Muscle layer of colon (tissue), 2 donors: ENCODE measurements around the gene FLRT1.

Experiments used
- H3K27ac ChIP-seq: one replicate; pipeline ENCODE4 v1.7.0; 2013; ENCODE audit warnings: low read depth, mild to moderate bottlenecking, low read length, moderate library complexity
- H3K27me3 ChIP-seq, 2 donors: one replicate each; pipeline ENCODE4 v1.7.0; 2013; ENCODE audit warnings: low read length in 2 of 2, mild to moderate bottlenecking in 2 of 2; ENCODE audit not compliant: insufficient read depth in 2 of 2, control insufficient read depth in 1 of 2
- H3K36me3 ChIP-seq: one replicate; pipeline ENCODE4 v1.7.0; 2013; ENCODE audit warnings: mild to moderate bottlenecking, low read length; ENCODE audit not compliant: insufficient read depth
- H3K4me1 ChIP-seq: one replicate; pipeline ENCODE4 v1.7.0; 2013; ENCODE audit warnings: mild to moderate bottlenecking, low read length; ENCODE audit not compliant: insufficient read depth
- H3K4me3 ChIP-seq, 2 donors: one replicate each; pipeline ENCODE4 v1.7.0; 2013; ENCODE audit warnings: low read length in 2 of 2, low read depth in 1 of 2, mild to moderate bottlenecking in 1 of 2, moderate library complexity in 1 of 2
- H3K9ac ChIP-seq: one replicate; pipeline ENCODE4 v1.7.0; 2013; ENCODE audit warnings: low read length
- H3K9me3 ChIP-seq: one replicate; pipeline ENCODE4 v1.7.0; 2013; ENCODE audit warnings: mild to moderate bottlenecking, low read length
- donor health status: abdominal sarcoma.
- donor health status: Adenocarcinoma of cecum.

FLRT1 gene

GRCh38 chr11:64055077-64055476, 19.3 kb downstream of the FLRT1 start:
- Histone ChIP-seq H3K4me3 (no peak overlapping the region), H3K27ac (no peak overlapping the region), H3K36me3 (no peaks in the 10 kb centered on the region), H3K9ac (no peak overlapping the region), H3K4me1 (peaks cover 46% of the 10 kb centered on the region), H3K9me3 (no peaks in the 10 kb centered on the region), H3K27me3 (no peaks in the 10 kb centered on the region)

- Histone ChIP-seq H3K27ac (peak overlapping the region; percentile 55), H3K4me3 (no peak overlapping the region), H3K4me1 (peaks cover 55% of the 10 kb centered on the region), H3K36me3 (no peaks in the 10 kb centered on the region), H3K27me3 (no peaks in the 10 kb centered on the region), H3K9ac (peak overlapping the region; percentile 5), H3K9me3 (no peaks in the 10 kb centered on the region)
These were observed 20.6 kb downstream of the FLRT1 start for GRCh38 chr11:64056213-64056785.

DNA sequence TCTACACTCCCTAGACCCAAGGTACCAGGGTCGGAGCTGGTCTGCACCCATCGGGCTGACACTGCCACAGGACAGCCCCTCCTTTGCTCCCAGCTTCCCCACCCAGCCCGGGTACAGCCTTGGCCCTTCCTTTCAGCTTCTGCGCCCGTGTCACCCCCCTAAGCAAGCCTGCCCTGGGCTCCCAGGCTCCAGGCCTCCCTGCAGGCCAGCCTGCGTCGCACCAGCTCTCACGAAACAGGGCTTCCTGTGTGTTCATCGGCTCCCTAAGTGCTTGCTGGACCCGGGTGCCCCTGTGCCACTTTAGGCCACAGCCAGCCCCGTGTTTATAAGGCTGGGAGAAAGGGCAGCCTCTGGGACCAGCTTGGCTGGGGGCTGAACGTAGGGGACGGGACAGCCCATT, 21.1 kb downstream of the FLRT1 start:
- no peaks in the 10 kb centered on the region for H3K27me3 ChIP-seq
- H3K4me3 ChIP-seq = no peak overlapping the region
- H3K9me3 ChIP-seq = no peaks in the 10 kb centered on the region
- peaks cover 58% of the 10 kb centered on the region for H3K4me1 ChIP-seq
- H3K27ac ChIP-seq = peak overlapping the region; percentile 55
- peak overlapping the region; percentile 5 for H3K9ac ChIP-seq
- H3K36me3 ChIP-seq = no peaks in the 10 kb centered on the region

DNA sequence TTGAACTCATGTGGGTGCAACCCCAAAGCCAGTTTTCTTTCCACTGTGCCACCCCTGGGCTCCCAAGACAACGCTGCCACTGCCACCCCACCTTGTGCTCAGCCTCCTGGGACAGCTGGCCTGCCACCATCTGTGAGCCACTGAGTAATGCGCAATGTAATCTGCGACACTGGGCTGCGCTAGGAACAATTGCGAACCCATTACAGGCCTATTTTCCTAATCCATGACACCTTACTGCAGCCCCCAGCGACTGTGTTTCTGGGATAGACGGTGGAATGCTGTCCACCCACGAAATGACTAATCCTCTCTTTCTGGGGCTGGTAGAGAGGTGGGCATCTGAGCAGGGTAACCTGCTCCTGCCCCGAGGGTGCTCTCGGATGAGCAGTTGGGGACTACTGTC, 22.2 kb downstream of the FLRT1 start:
- Histone ChIP-seq H3K9me3 (no peaks in the 10 kb centered on the region), H3K4me3 (no peak overlapping the region), H3K27me3 (no peaks in the 10 kb centered on the region), H3K9ac (no peak overlapping the region), H3K36me3 (no peaks in the 10 kb centered on the region), H3K4me1 (peaks cover 58% of the 10 kb centered on the region), H3K27ac (peak overlapping the region; percentile 68)

DNA sequence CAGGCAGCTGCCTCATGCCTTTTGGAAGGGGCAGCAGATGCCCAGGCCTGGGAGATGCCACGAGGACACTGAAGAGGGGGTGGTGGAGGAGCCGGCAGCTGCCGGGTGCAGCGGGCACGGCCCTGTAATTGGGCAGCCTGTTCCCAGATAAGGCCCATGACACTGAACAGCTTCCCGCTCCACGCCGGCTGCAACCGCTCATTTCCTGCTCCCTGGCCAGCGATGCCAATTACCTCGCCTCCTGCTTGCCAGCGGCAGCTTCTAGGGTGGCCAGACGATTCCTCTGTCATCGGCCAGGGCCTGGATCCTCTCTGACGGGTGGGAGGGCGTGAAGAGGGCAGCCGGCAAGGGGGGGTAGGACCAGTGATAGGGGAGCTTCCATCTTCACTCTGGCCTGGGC, 22.8 kb downstream of the FLRT1 start:
- Histone ChIP-seq H3K27ac (peak overlapping the region; percentile 70), H3K36me3 (no peaks in the 10 kb centered on the region), H3K4me3 (no peak overlapping the region), H3K4me1 (peaks cover 58% of the 10 kb centered on the region), H3K9ac (no peak overlapping the region), H3K9me3 (no peaks in the 10 kb centered on the region), H3K27me3 (no peaks in the 10 kb centered on the region)

DNA sequence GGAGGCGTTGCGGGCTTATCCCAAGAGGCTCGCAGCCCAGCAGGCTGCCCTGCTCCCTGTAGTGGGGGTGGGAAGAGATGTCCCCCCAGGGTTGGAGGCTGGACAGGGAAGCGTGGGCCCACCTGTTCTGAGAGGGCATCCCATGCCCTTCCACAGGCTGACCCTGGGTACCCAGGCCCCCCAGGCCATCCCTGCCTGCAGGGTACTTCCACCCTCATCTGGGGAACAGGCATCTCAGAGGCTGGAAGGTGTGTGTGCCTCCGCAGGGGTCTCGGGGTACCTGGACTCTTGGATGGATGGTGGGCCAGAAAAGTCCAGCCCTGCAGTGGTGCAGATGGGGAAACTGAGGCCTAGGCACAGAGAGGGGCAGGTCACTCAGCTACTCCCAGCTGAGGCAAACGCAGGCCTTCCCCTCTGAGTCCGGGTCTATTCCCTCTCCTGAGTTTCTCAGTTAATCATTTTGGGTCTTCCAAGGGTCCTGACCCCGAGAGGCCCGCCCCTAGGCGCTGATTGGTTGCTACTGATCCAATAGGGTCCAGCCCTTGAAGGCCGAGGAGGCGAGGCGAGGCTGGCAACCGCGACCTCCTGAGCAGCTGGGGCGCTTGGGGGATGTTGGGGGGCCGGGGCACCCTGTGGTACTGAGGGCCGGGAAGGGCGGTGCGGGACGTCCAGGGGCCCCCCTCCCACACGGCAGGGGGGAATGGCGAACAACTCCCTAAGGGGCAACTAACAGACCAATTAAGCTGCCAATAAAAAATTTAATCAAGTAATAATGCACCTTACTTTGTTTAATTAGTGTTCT, 23.8 kb downstream of the FLRT1 start:
- Histone ChIP-seq H3K4me1 (peaks cover 57% of the 10 kb centered on the region), H3K4me3 (no peak overlapping the region), H3K27ac (peak overlapping the region; percentile 70), H3K36me3 (no peaks in the 10 kb centered on the region), H3K9ac (no peak overlapping the region), H3K9me3 (no peaks in the 10 kb centered on the region), H3K27me3 (no peaks in the 10 kb centered on the region)

GRCh38 chr11:64060263-64060860, 24.6 kb downstream of the FLRT1 start:
- peak overlapping the region; percentile 31 to 58 for H3K4me3 ChIP-seq
- peaks cover 49% of the 10 kb centered on the region for H3K4me1 ChIP-seq
- no peak overlapping the region for H3K9ac ChIP-seq
- H3K36me3 ChIP-seq = no peaks in the 10 kb centered on the region
- H3K9me3 ChIP-seq = no peaks in the 10 kb centered on the region
- H3K27ac ChIP-seq = no peak overlapping the region
- H3K27me3 ChIP-seq = no peaks in the 10 kb centered on the region

DNA sequence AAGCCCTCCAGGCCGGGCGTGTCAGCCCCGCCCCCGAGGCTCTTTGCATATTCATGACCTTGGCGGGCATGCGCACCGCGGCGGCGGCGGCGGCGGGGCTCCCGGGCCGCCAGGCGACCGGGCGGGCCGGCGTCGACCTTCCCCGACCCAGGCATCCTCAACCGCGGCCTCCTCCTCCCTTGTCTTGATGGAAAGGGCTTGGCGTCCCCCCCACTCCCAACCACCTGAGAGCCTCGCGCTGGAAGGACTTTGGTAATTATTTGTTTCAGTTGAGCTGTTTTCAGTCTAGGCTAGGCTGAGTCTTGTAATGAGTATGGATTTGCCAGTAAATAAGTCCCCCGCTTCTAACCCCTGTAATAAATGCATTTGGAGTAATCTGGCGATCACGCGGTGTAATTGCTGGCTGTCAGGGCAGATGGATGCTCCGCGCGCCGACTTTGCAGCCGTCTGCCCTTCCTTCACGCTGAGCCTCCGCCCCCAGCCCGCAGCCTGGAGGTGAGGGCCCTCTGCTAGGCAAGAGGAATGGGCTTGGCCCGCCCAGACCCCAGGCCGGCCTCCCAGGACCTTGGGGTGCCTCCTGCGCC, 25.2 kb downstream of the FLRT1 start:
- peak overlapping the region; percentile 50 to 58 for H3K4me3 ChIP-seq
- no peaks in the 10 kb centered on the region for H3K9me3 ChIP-seq
- no peak overlapping the region for H3K9ac ChIP-seq
- no peaks in the 10 kb centered on the region for H3K36me3 ChIP-seq
- H3K27me3 ChIP-seq = no peaks in the 10 kb centered on the region
- peaks cover 43% of the 10 kb centered on the region for H3K4me1 ChIP-seq
- H3K27ac ChIP-seq = peak overlapping the region; percentile 60

- Histone ChIP-seq H3K4me1 (peaks cover 28% of the 10 kb centered on the region), H3K27ac (no peak overlapping the region), H3K9ac (no peak overlapping the region), H3K27me3 (no peaks in the 10 kb centered on the region), H3K36me3 (no peaks in the 10 kb centered on the region), H3K9me3 (no peaks in the 10 kb centered on the region), H3K4me3 (no peak overlapping the region)
These were observed 26.7 kb downstream of the FLRT1 start for GRCh38 chr11:64062185-64063039.

DNA sequence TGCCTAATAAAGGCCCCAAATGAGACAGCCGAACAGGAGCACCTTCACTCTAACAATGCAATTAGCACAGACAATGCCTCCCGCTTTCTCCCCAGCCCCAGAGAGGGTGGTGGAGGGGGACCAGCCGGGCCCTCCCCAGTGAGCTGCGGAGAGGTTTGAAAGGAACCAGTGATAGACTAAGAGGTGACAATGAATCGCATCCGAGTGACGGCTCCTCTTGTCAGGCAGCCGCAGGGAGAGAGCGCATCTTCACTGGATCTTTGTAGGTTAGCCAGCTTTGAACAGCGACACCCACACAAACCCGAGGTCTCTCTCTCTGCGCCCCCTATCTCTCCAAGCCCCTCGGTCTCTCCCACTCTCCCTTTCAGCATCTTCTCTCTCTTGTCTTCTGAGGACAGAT, 28.0 kb downstream of the FLRT1 start:
- no peaks in the 10 kb centered on the region for H3K27me3 ChIP-seq
- no peak overlapping the region for H3K4me3 ChIP-seq
- H3K27ac ChIP-seq = peak overlapping the region; percentile 19
- peaks cover 18% of the 10 kb centered on the region for H3K4me1 ChIP-seq
- no peak overlapping the region for H3K9ac ChIP-seq
- H3K9me3 ChIP-seq = no peaks in the 10 kb centered on the region
- H3K36me3 ChIP-seq = no peaks in the 10 kb centered on the region
